ENCODE data around the gene PLCL2.

DNA sequence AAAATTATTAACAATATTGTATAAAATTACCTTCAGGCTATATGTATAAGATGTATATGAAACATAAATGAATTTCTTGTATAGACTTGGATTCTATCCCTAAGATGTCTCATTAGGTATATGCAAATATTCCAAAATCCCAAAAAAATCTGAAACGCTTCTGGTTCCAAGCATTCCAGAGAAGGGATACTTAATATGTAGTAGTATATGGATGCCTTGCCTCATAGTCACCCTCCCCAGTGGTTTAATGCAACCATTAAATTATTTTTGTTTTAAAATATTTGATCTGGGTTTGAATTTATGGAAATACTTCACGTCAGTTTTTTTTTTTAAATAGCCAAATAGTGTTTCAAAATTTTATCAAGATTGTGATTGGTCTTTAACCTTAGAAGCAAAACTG, 27.2 kb downstream of the PLCL2 start:
- TF ChIP-seq POLR2A (IDR thresholded peaks at IDR 0.05; ENCODE audit: low read depth, low read length) (no peak), POLR2AphosphoS5 (IDR thresholded peaks at IDR 0.05; ENCODE audit: low read depth, low read length) (no peak), TAF1 (IDR thresholded peaks at IDR 0.05; ENCODE audit: low read depth, low read length) (no peak), SPI1 (IDR thresholded peaks at IDR 0.05; ENCODE audit: low read depth, low read length) (no peak), PAX5 (IDR thresholded peaks at IDR 0.05; ENCODE audit: insufficient read depth, low read length, severe bottlenecking) (no peak)
